NCI-H69 (cell line): ENCODE data around the gene POLR2E.

ENCODE experiments used
- DNase-seq: peaks from one replicate; lab custom pipeline; 2025; lab: John Stamatoyannopoulos, UW

Gene POLR2E

GRCh38 chr19:1046836-1047695 is 48.1 kb downstream of the POLR2E start:
- no peak for DNase-seq

- no peak for DNase-seq
These were observed 49.0 kb downstream of the POLR2E start for GRCh38 chr19:1046117-1046626.

GRCh38 chr19:1045247-1045603 is 50.0 kb downstream of the POLR2E start:
- DNase-seq = peak; percentile 53

DNA sequence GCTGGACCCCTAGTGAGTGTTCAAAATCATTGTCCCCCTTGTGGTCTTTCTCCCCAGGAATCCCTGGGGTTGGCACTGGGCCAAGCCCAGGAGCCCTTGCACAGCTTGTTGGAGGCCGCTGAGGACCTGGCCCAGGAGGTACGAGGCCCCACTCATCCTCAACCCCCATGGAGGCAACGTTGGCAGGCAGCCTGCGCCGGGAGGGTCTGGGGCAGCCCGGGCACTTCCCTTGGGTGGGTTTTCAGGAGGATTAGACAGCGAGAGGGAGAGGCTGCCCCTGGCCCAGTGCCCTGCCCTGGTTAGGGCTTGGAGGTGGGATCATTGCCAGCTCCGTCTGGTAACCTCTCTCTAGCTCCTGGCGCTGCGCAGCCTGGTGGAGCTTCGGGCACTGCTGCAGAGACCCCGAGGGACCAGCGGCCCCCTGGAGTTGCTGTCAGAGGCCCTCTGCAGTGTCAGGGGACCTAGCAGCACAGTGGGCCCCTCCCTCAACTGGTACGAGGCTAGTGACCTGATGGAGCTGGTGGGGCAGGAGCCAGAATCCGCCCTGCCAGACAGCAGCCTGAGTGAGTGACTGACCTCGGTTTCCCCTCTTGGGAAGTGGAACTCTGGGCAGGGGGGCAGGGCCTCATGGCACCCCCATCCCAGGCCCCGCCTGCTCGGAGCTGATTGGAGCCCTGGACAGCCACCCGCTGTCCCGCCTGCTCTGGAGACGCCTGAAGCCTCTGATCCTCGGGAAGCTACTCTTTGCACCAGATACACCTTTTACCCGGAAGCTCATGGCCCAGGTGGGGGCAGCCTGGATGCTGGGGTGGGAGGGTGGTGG is 52.3 kb downstream of the POLR2E start:
- DNase-seq = no peak

GRCh38 chr19:1041835-1042685 is 53.1 kb downstream of the POLR2E start:
- DNase-seq = peak; percentile 53

- peak; percentile 53 for DNase-seq
These were observed 53.8 kb downstream of the POLR2E start for GRCh38 chr19:1041272-1041834.

GRCh38 chr19:1040476-1041271 is 54.5 kb downstream of the POLR2E start:
- DNase-seq = peak; percentile 98

GRCh38 chr19:1039646-1040475 is 55.3 kb downstream of the POLR2E start, which contains the start of gene ABCA7:
ABCA7 (plus strand) TSS chr19:1040107; CDS start chr19:1041362, 1,255 bp downstream.
- DNase-seq = peak; percentile 99

- DNase-seq = peak; percentile 46
These were observed 56.1 kb downstream of the POLR2E start for GRCh38 chr19:1038978-1039645.

DNA sequence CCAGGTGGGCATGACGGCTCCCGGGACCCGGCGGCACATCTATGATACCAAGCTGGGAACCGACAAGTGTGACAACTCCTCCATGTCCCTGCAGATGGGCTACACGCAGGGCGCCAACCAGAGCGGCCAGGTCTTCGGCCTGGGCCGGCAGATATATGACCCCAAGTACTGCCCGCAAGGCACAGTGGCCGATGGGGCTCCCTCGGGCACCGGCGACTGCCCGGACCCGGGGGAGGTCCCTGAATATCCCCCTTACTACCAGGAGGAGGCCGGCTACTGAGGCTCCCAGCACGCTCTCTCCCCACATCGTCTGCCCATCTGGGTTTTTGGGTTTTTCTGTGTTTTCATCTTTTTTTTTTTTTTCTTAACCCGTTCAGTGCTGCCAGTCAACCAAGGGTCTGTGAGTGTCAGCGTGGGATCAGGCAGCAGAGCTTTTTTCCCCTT is 57.5 kb downstream of the POLR2E start:
- DNase-seq = no peak
